Heart right ventricle (tissue), 16 donors: Measurements from ENCODE around the gene MAP7D2. TPM values are rescaled to one million over a fixed set of nuclear protein-coding genes. Genes with fewer than 3 reads are reported as not detected.

Experiments
- ATAC-seq, 8 donors: fragments of 200-7000 bp; cut with Tn5 transposase; one replicate each; pipeline ENCODE4 v1.9.1; 2020; ENCODE audit warnings: mild to moderate bottlenecking in 8 of 8, moderate library complexity in 8 of 8, moderate number of reproducible peaks in 1 of 8
- DNase-seq, 2 donors: peaks; one replicate each; pipeline ENCODE4 v3.0.0-alpha.2; 2020
- H3K27ac ChIP-seq, 10 donors: fragments of 200-600 bp; sonication (generic) in 2 of 10; one replicate each; pipeline versions ENCODE4 v1.5.0 to v1.8.0; 2020 to 2022; ENCODE audit warnings: mild to moderate bottlenecking in 3 of 10
- H3K27me3 ChIP-seq, 7 donors: fragments of 200-600 bp; one replicate each; pipeline ENCODE4 v1.8.0; 2021 to 2022; ENCODE audit warnings: mild to moderate bottlenecking in 2 of 7
- H3K36me3 ChIP-seq, 9 donors: fragments of 200-600 bp; sonication (generic) in 1 of 9; one replicate each; pipeline versions ENCODE4 v1.5.0 to v1.8.0; 2020 to 2022; ENCODE audit warnings: mild to moderate bottlenecking in 2 of 9
- H3K4me1 ChIP-seq, 9 donors: fragments of 200-600 bp; sonication (generic) in 1 of 9; one replicate each; pipeline versions ENCODE4 v1.5.0 to v1.8.0; 2020 to 2022; ENCODE audit warnings: mild to moderate bottlenecking in 4 of 9
- H3K4me3 ChIP-seq, 10 donors: fragments of 200-600 bp; sonication (generic) in 2 of 10; one replicate each; pipeline versions ENCODE4 v1.5.0 to v1.8.0; 2020 to 2022; ENCODE audit warnings: mild to moderate bottlenecking in 7 of 10, moderate library complexity in 2 of 10
- H3K9me3 ChIP-seq, 11 donors: fragments of 200-600 bp in 10 of 11; sonication (generic) in 2 of 11; one replicate each; pipeline versions ENCODE4 v1.5.0 to v1.8.0; 2013 to 2022; ENCODE audit warnings: mild to moderate bottlenecking in 2 of 11, control low read depth in 1 of 11, moderate library complexity in 1 of 11
- WGBS, 2 donors: extraction: QIAGEN DNeasy Blood & Tissue Kit; methylation state at CpG; one replicate each; pipeline ENCODE4 v1.1.7; 2013; ENCODE audit warnings: inconsistent platforms in 1 of 2; 5-methylcytosine and 5-hydroxymethylcytosine counted together
- intact Hi-C, 10 donors: fragments of 100-400 bp; cut with DNase I; formaldehyde crosslinking; loops; one replicate each; pipeline versions ENCODE4 v1.11.1 to v1.14.2; 2022
- polyA plus RNA-seq, 2 donors: library from polyadenylated mRNA; stranded (reverse); fragments of 200-250 nt; gene quantifications; one replicate each; pipeline ENCODE4 v1.2.3, GENCODE V29; 2013
- total RNA-seq, 10 donors: library from RNA; stranded (reverse); fragmentation: NEBNext Ultra II Directional in 3 of 10; extraction: Animal tissue kit (Norgen Biotek cat#: 25700) in 3 of 10; gene quantifications; one replicate each; pipeline versions ENCODE4 v1.2.1 to v1.2.4, GENCODE V29; 2021 to 2023
- TF ChIP-seq, protein P1 (sequence below), 9 donors: fragments of 200-600 bp; sonication (generic) in 2 of 9; IDR thresholded peaks; one replicate each; pipeline versions ENCODE4 v1.5.0 to v1.8.0; 2021 to 2022; ENCODE audit warnings: antibody characterized with exemption in 9 of 9, mild to moderate bottlenecking in 5 of 9, moderate library complexity in 1 of 9
- donor health status: Arrhythmogenic right ventricular cardiomyopathy.
- donor health status: ischemic (EF 13 %, LVEDD 7.1; RV severe dilation, severe dysfunction).
- donor health status: healthy with polysubstance abuse.
- donor health status: DM: no; HTN: yes; CAD: no.
- donor health status: DM: no; HTN: no; CAD: no.
- donor health status: ischemic (EF 25% LVEDD 6.9; RV normal size, moderate dysfunction).
- donor health status: ischemic (EF 25% LVEDD 5.7; RV mildly dilated, moderate dysfunction).
- donor health status: healthy.
- donor health status: DM: yes; HTN: yes; CAD: no.
- donor health status: Ischemic cardiomyopathy.
- donor health status: ischemic (EF 35%, LVEDD 5.7; RV mildly dilated, moderate dysfunction).
- donor health status: nonischemic (EF 11% LVEDD 7.7; RV severe dilation, severe dysfunction).
- donor health status: DM: yes; HTN: yes; CAD: no.
- donor health status: PGD.
- donor health status: ischemic (EF 29% LVEDD 5.4; RV normal size, mild dysfunction).
- donor health status: nonischemic (EF 23%, LVEDD 6.1; RV moderate dilation, normal function).

MAP7D2 gene
- total and polyA plus RNA-seq, 12 donors, result 0.03 to 0.82 (median 0.38) TPM

DNA sequence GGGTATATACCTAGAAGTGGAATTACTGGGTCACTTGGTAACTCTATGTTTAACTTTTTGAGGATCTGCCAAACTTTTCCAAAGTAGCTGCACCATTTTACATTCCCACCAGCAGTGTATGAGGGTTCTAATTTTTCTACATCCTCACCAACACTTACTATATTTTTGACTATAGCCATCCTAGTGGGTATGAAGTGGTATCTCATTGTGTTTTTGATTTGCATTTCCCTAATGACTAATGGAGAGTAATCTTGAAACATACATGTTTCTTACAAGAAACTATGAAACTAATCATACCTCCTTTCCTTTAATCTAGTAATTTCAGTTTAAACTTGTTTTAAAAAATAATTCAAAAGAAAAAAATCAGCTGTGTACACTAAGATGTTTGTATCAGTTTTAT, 143.7 kb downstream of the MAP7D2 start:
- peaks cover 0 to 9% (median 0%) of the 10 kb centered on the region in 11 donors for H3K9me3 ChIP-seq
- H3K4me1 ChIP-seq, result no peaks in the 10 kb centered on the region
- no peak for ATAC-seq
- intact Hi-C loops, result loop anchor here in 1 of 10 donors (10.0 kb wide), 1 partner anchor 58 kb away; no protein-coding TSS in a partner anchor
- TF ChIP-seq, protein P1, sequence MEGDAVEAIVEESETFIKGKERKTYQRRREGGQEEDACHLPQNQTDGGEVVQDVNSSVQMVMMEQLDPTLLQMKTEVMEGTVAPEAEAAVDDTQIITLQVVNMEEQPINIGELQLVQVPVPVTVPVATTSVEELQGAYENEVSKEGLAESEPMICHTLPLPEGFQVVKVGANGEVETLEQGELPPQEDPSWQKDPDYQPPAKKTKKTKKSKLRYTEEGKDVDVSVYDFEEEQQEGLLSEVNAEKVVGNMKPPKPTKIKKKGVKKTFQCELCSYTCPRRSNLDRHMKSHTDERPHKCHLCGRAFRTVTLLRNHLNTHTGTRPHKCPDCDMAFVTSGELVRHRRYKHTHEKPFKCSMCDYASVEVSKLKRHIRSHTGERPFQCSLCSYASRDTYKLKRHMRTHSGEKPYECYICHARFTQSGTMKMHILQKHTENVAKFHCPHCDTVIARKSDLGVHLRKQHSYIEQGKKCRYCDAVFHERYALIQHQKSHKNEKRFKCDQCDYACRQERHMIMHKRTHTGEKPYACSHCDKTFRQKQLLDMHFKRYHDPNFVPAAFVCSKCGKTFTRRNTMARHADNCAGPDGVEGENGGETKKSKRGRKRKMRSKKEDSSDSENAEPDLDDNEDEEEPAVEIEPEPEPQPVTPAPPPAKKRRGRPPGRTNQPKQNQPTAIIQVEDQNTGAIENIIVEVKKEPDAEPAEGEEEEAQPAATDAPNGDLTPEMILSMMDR (IDR thresholded peaks at IDR 0.05), result no peak
- no peak for DNase-seq
- no peak overlapping the region for H3K27ac ChIP-seq
- peaks cover 0 to 6% (median 0%) of the 10 kb centered on the region in 9 donors for H3K36me3 ChIP-seq
- H3K4me3 ChIP-seq, result no peak overlapping the region
- peaks cover 0 to 6% (median 0%) of the 10 kb centered on the region in 7 donors for H3K27me3 ChIP-seq

DNA sequence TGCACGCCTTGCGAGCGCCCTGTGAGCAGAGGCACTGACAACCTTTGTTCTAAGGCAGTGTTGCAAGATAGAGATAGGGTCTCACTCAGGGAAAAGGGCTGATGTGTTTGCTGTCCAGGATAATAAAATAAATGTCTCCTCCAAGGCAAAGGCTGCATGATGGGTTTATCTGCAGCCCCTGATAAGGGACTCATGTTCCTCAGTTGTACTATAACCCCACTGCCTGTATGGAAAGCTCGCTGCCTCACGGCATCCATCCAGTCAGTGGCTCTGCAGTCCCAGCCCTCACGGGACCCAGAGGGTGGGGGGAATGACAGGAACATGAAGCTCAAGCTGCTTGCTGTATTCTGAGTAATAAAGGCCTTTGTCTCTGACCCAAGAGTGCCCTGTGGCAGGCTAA, 148.4 kb downstream of the MAP7D2 start:
- H3K4me1 ChIP-seq, result no peaks in the 10 kb centered on the region
- intact Hi-C loops, result no loop called here
- ATAC-seq (no peak), DNase-seq (no peak)
- H3K27ac ChIP-seq, result no peak overlapping the region
- WGBS, 2 donors, result 82 to 84% methylated on average over 6 of the region's 6 CpGs
- no peaks in the 10 kb centered on the region for H3K9me3 ChIP-seq
- H3K36me3 ChIP-seq, result peaks cover 0 to 45% (median 8%) of the 10 kb centered on the region in 9 donors
- TF ChIP-seq, protein P1 (IDR thresholded peaks at IDR 0.05), result no peak
- H3K27me3 ChIP-seq, result no peaks in the 10 kb centered on the region
- H3K4me3 ChIP-seq, result no peak overlapping the region

DNA sequence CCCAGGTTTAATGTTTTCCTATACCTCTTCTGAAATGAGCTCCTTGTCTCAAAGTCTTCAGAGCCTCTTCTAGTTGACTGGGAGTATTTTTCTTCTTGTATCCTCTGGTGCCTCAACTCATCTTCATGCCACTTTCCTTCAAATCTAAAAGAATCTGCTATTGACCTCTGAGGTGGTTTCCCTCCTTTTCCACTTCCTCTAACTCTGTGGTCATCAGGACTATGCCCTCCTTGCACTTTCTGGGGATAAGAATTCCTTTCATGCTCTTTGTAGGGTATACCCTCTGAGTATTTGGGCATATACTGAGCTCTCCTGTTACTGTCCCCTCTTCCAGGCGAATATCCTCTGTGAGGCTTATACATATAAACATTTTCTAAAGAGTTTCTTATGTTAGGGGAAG, 150.7 kb downstream of the MAP7D2 start:
- WGBS, 2 donors, result 93 to 94% methylated on average over 1 of the region's 1 CpG
- Histone ChIP-seq H3K4me1 (no peaks in the 10 kb centered on the region), H3K27me3 (no peaks in the 10 kb centered on the region), H3K9me3 (no peaks in the 10 kb centered on the region), H3K4me3 (no peak overlapping the region), H3K27ac (no peak overlapping the region), H3K36me3 (peaks cover 0 to 56% (median 8%) of the 10 kb centered on the region in 9 donors)
- intact Hi-C loops, result no loop called here
- ATAC-seq (no peak), DNase-seq (no peak)
- TF ChIP-seq, protein P1 (IDR thresholded peaks at IDR 0.05), result no peak

DNA sequence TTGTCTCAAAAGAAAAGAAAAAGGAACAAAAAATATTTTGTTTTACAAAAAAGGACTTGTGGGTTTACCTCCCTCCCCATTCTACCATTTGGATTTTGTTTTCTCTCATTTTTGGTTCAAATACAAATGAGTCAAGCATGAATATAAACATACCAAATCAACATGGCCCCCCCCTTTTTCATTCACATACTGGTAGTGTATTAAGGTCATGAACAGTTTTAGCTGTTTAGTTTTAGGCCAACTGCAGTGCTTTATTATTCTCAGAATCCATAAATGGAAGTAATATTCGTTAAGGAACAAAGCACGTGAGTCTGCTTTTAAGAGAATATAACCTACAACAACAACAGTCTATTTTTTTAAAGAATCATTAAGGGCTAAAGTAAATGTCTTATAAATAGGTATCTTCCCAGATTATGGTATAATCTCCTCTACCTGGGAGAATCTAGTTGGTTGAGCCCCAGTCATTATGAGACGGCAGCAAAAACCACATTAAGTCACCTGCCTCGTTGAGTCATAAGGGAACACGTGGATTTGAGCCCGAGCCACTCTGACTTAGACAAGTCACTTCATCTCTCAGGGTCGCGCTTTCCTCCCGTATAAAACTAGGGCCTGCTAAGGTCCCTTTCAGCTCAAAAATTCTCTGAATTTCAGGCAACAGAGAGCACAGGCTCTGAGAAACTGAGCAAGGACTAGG, 152.5 kb downstream of the MAP7D2 start:
- H3K27ac ChIP-seq, result no peak overlapping the region
- intact Hi-C loops, result no loop called here
- ATAC-seq (no peak), DNase-seq (no peak)
- no peak overlapping the region for H3K4me3 ChIP-seq
- no peaks in the 10 kb centered on the region for H3K27me3 ChIP-seq
- peaks cover 0 to 56% (median 8%) of the 10 kb centered on the region in 9 donors for H3K36me3 ChIP-seq
- no peaks in the 10 kb centered on the region for H3K9me3 ChIP-seq
- TF ChIP-seq, protein P1 (IDR thresholded peaks at IDR 0.05), result no peak
- WGBS, 2 donors, result 89 to 92% methylated on average over 9 of the region's 9 CpGs
- H3K4me1 ChIP-seq, result no peaks in the 10 kb centered on the region
